ENCODE results near the gene LRRN4.

LRRN4 gene

GRCh38 chr20:6030453-6031080 lies 23.3 kb downstream of the LRRN4 start:
- no peak for DNase-seq

GRCh38 chr20:6029538-6029937 lies 24.3 kb downstream of the LRRN4 start:
- no peak for DNase-seq

- no peak for DNase-seq
Observed at GRCh38 chr20:6028818-6029217, 25.0 kb downstream of the LRRN4 start.

GRCh38 chr20:6026051-6026450 lies 27.8 kb downstream of the LRRN4 start:
- DNase-seq = no peak

GRCh38 chr20:6024768-6025167 lies 29.1 kb downstream of the LRRN4 start:
- no peak for DNase-seq

GRCh38 chr20:6017880-6018279 lies 36.0 kb downstream of the LRRN4 start:
- no peak for DNase-seq

- DNase-seq = no peak
Observed at GRCh38 chr20:6017467-6017866, 36.4 kb downstream of the LRRN4 start.

GRCh38 chr20:6014957-6015356 lies 38.9 kb downstream of the LRRN4 start:
- DNase-seq = no peak

- DNase-seq = no peak
Observed at GRCh38 chr20:6014017-6014416, 39.8 kb downstream of the LRRN4 start.

- DNase-seq = no peak
Observed at GRCh38 chr20:6012179-6012578, 41.7 kb downstream of the LRRN4 start.

GRCh38 chr20:6008254-6008653 lies 45.6 kb downstream of the LRRN4 start:
- peak; percentile 26 for DNase-seq

- DNase-seq = no peak
Observed at GRCh38 chr20:6007529-6008103, 46.2 kb downstream of the LRRN4 start.

GRCh38 chr20:6007094-6007528 lies 46.7 kb downstream of the LRRN4 start:
- DNase-seq = peak; percentile 59

GRCh38 chr20:6006603-6006949 lies 47.3 kb downstream of the LRRN4 start:
- peak; percentile 44 for DNase-seq

GRCh38 chr20:6000871-6001270 lies 53.0 kb downstream of the LRRN4 start:
- DNase-seq = no peak

- no peak for DNase-seq
Observed at GRCh38 chr20:5999783-6000182, 54.1 kb downstream of the LRRN4 start.

GRCh38 chr20:5996765-5997164 lies 57.1 kb downstream of the LRRN4 start:
- peak; percentile 51 for DNase-seq

GRCh38 chr20:5991623-5992441 lies 62.0 kb downstream of the LRRN4 start:
- no peak for DNase-seq

- no peak for DNase-seq
Observed at GRCh38 chr20:5990946-5991345, 62.9 kb downstream of the LRRN4 start.
